OCI-LY7 (cell line): Measurements from ENCODE around the gene VWA2. TPM values are rescaled to one million over a fixed set of nuclear protein-coding genes. Genes with fewer than 3 reads are reported as not detected.

Source experiments
- BruUV-seq: library from RNA; stranded (reverse); fragments of 400-500 nt; replicated peaks from 2 replicates; lab custom pipeline; 2021; lab: Mats Ljungman, UMichigan
- CTCF ChIA-PET: fragments of 300-600 bp; sonication (Branson Sonifier 250); formaldehyde crosslinking; loops from one replicate; lab custom pipeline; 2022; ENCODE audit warnings: antibody characterized with exemption; ENCODE audit not compliant: unreplicated experiment; lab: Charles Lee
- POLR2A ChIA-PET: fragments of 300-600 bp; sonication (Branson Sonifier 250); formaldehyde crosslinking; loops from one replicate; lab custom pipeline; 2022; ENCODE audit warnings: antibody characterized with exemption; lab: Charles Lee
- DNase-seq: peaks from one replicate; pipeline ENCODE4 v3.0.0-alpha.2; 2015; ENCODE audit warnings: low spot score
- H2AFZ ChIP-seq: fragments of 200-600 bp; sonication (generic), shearing (Covaris generic); 2 replicates; pipeline ENCODE4 v1.6.1; 2014; ENCODE audit warnings: mild to moderate bottlenecking, antibody characterized with exemption, low read length, moderate library complexity
- H3K27ac ChIP-seq: fragments of 200-600 bp; sonication (generic); 2 replicates; pipeline ENCODE4 v1.5.1; 2014; ENCODE audit warnings: mixed run types, low read depth, mild to moderate bottlenecking, moderate library complexity, low read length, inconsistent platforms; ENCODE audit not compliant: poor library complexity, severe bottlenecking
- H3K36me3 ChIP-seq: fragments of 200-600 bp; sonication (generic); 2 replicates; pipeline ENCODE4 v1.6.1; 2014; ENCODE audit warnings: mild to moderate bottlenecking, antibody characterized with exemption, low read length, moderate library complexity, mixed read lengths; ENCODE audit not compliant: insufficient read depth
- H3K4me1 ChIP-seq: fragments of 200-600 bp; sonication (generic); 2 replicates; pipeline ENCODE4 v1.5.1; 2014; ENCODE audit warnings: mild to moderate bottlenecking, low read length; ENCODE audit not compliant: insufficient read depth, poor library complexity, severe bottlenecking
- H3K4me2 ChIP-seq: fragments of 200-600 bp; sonication (generic); 2 replicates; pipeline ENCODE4 v1.6.1; 2014; ENCODE audit warnings: mild to moderate bottlenecking, low read length
- H3K4me3 ChIP-seq: fragments of 200-600 bp; sonication (generic); 2 replicates; pipeline ENCODE4 v1.5.1; 2014; ENCODE audit warnings: mild to moderate bottlenecking, low read depth, low read length; ENCODE audit not compliant: poor library complexity, severe bottlenecking
- H3K79me2 ChIP-seq: fragments of 200-600 bp; sonication (generic); 2 replicates; pipeline ENCODE4 v1.6.1; 2016; ENCODE audit warnings: low read depth, mild to moderate bottlenecking, low read length, moderate library complexity, mixed read lengths; ENCODE audit not compliant: insufficient read depth
- H3K9me2 ChIP-seq: fragments of 200-600 bp; sonication (generic); 2 replicates; pipeline ENCODE4 v1.6.1; 2016; ENCODE audit warnings: mild to moderate bottlenecking, low read length, mixed read lengths; ENCODE audit not compliant: insufficient read depth
- H3K9me3 ChIP-seq: fragments of 200-600 bp; sonication (generic); 2 replicates; pipeline ENCODE4 v1.6.1; 2014; ENCODE audit warnings: mild to moderate bottlenecking, mixed run types, low read length, mixed read lengths
- H4K20me1 ChIP-seq: fragments of 200-600 bp; sonication (generic); 2 replicates; pipeline ENCODE4 v1.6.1; 2014; ENCODE audit warnings: mild to moderate bottlenecking, antibody characterized with exemption, low read length, moderate library complexity, mixed read lengths; ENCODE audit not compliant: insufficient read depth
- CTCF ChIP-seq: fragments of 200-600 bp; sonication (generic); conservative IDR thresholded peaks from 2 replicates; pipeline ENCODE4 v1.5.1; 2014; ENCODE audit warnings: mild to moderate bottlenecking, antibody characterized with exemption, low read length, moderate library complexity, mixed read lengths
- EZH2phosphoT487 ChIP-seq: fragments of 200-600 bp; sonication (generic); IDR thresholded peaks from 2 replicates; pipeline ENCODE4 v1.6.1; 2018; ENCODE audit warnings: low read depth, borderline replicate concordance, mild to moderate bottlenecking, mixed run types, antibody characterized with exemption, low read length, moderate library complexity, mixed read lengths
- intact Hi-C: fragments of 100-400 bp; cut with micrococcal nuclease; formaldehyde crosslinking; loops from one replicate; pipeline ENCODE4 v1.10.0; 2022; ENCODE audit not compliant: unreplicated experiment
- total RNA-seq, 2 experiments: library from RNA; depleted of rRNA in 1 of 2; stranded (reverse); fragments of >200 nt in 1 of 2; shearing (Covaris generic) in 1 of 2; gene quantifications; 2 replicates each; pipeline ENCODE4 v1.2.3, GENCODE V29; 2014 to 2022

VWA2 gene
- total RNA-seq, 2 experiments from 2014 or later, result not detected

GRCh38 chr10:114276671-114277070, 37.6 kb downstream of the VWA2 start:
- Histone ChIP-seq H3K9me3 (no peaks in the 10 kb centered on the region), H3K36me3 (no peaks in the 10 kb centered on the region), H3K9me2 (no peaks in the 10 kb centered on the region), H3K4me3 (no peak overlapping the region), H3K79me2 (no peaks in the 10 kb centered on the region), H3K27ac (no peak overlapping the region), H2AFZ (no peak overlapping the region), H3K4me1 (no peaks in the 10 kb centered on the region), H4K20me1 (no peaks in the 10 kb centered on the region), H3K4me2 (no peak overlapping the region)
- DNase-seq, result no peak
- CTCF ChIA-PET, result no interaction called here
- BruUV-seq, result no TSS peak
- TF ChIP-seq CTCF, result no peak
- TF ChIP-seq EZH2phosphoT487, result no peak
- POLR2A ChIA-PET, result interaction anchor here (0.6 kb wide), 1 partner anchor 13 kb away, joined by 3 read pairs; no protein-coding TSS in a partner anchor
- intact Hi-C loops, result no loop called here

- no peak for DNase-seq
Measured at GRCh38 chr10:114278140-114278883, 39.3 kb downstream of the VWA2 start.

More at GRCh38 chr10:114278140-114278883, 39.3 kb downstream of the VWA2 start:
- no peaks in the 10 kb centered on the region for H3K79me2 ChIP-seq
- no peak overlapping the region for H3K4me2 ChIP-seq
- ChIA-PET CTCF (no interaction called here), POLR2A (interaction anchor here (0.5 kb wide), 1 partner anchor 624 kb away, joined by 3 read pairs; no protein-coding TSS in a partner anchor)
- no peaks in the 10 kb centered on the region for H4K20me1 ChIP-seq
- H3K27ac ChIP-seq, result no peak overlapping the region
- no peaks in the 10 kb centered on the region for H3K36me3 ChIP-seq
- BruUV-seq, result no TSS peak
- H3K4me1 ChIP-seq, result no peaks in the 10 kb centered on the region
- TF ChIP-seq EZH2phosphoT487 (no peak), CTCF (no peak)
- H2AFZ ChIP-seq, result no peak overlapping the region
- intact Hi-C loops, result no loop called here
- H3K9me2 ChIP-seq, result no peaks in the 10 kb centered on the region
- no peaks in the 10 kb centered on the region for H3K9me3 ChIP-seq
- no peak overlapping the region for H3K4me3 ChIP-seq
